ENCODE results near the gene PLXNA1.

- no peak for TF ChIP-seq POLR2AphosphoS5 (IDR thresholded peaks at IDR 0.05; ENCODE audit: low read length)
- TF ChIP-seq NR2C2 (IDR thresholded peaks at IDR 0.05; ENCODE audit: borderline replicate concordance, control insufficient read depth, insufficient read length, low read depth): no peak
- TF ChIP-seq CHD1 (IDR thresholded peaks at IDR 0.05; ENCODE audit: low read depth, low read length): no peak
- TF ChIP-seq TAF1 (IDR thresholded peaks at IDR 0.05; ENCODE audit: borderline replicate concordance, low read depth, low read length): no peak
- no peak for TF ChIP-seq ZBTB11 (CRISPR knock-in tag; IDR thresholded peaks at IDR 0.05)
- no peak for TF ChIP-seq FOXK2 (IDR thresholded peaks at IDR 0.05)
- no peak for TF ChIP-seq SP1 (IDR thresholded peaks at IDR 0.05; ENCODE audit: low read depth, low read length)
- no peak for TF ChIP-seq SIX5 (IDR thresholded peaks at IDR 0.05; ENCODE audit: low read depth, low read length, severe bottlenecking)
- no peak for TF ChIP-seq TCF7 (IDR thresholded peaks at IDR 0.05; ENCODE audit: borderline replicate concordance)
- no peak for TF ChIP-seq TBL1XR1 (IDR thresholded peaks at IDR 0.05; ENCODE audit: low read depth, low read length)
- TF ChIP-seq, protein P1, sequence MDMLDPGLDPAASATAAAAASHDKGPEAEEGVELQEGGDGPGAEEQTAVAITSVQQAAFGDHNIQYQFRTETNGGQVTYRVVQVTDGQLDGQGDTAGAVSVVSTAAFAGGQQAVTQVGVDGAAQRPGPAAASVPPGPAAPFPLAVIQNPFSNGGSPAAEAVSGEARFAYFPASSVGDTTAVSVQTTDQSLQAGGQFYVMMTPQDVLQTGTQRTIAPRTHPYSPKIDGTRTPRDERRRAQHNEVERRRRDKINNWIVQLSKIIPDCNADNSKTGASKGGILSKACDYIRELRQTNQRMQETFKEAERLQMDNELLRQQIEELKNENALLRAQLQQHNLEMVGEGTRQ (IDR thresholded peaks at IDR 0.05; ENCODE audit: borderline replicate concordance, low read depth, low read length): no peak
- no peak for TF ChIP-seq BRCA1 (IDR thresholded peaks at IDR 0.05; ENCODE audit: low read depth, low read length)
Observed at GRCh38 chr3:127019449-127019848, 36.5 kb downstream of the PLXNA1 start.
